Fibroblast of skin of left quadriceps (primary cell): ENCODE results near the gene IFNL2.
"Not testable (repeated sequence)": the region's sequence is repeated elsewhere in the genome, so short reads cannot be mapped to it uniquely, and the experiment has no call there.

ENCODE experiments used
- DNase-seq, 2 experiments: peaks; one replicate each; pipeline ENCODE4 v3.0.0-alpha.2; 2013; ENCODE audit warnings: low read depth in 2 of 2

IFNL2 gene

GRCh38 chr19:39253374-39254149, 14.6 kb upstream of the IFNL2 start:
- DNase-seq = no peak

- DNase-seq = no peak
Measured at GRCh38 chr19:39254531-39255345, 13.5 kb upstream of the IFNL2 start.

- no peak for DNase-seq
Measured at GRCh38 chr19:39257227-39257626, 11.0 kb upstream of the IFNL2 start.

GRCh38 chr19:39261704-39262103, 6.5 kb upstream of the IFNL2 start:
- no peak for DNase-seq

- no peak for DNase-seq
Measured at GRCh38 chr19:39262496-39262895, 5.7 kb upstream of the IFNL2 start.

GRCh38 chr19:39263912-39264305, 4.3 kb upstream of the IFNL2 start:
- DNase-seq = no peak

- DNase-seq = no peak
Measured at GRCh38 chr19:39264306-39265290, 3.6 kb upstream of the IFNL2 start.

- no peak for DNase-seq
Measured at GRCh38 chr19:39265321-39265916, 2.8 kb upstream of the IFNL2 start.

GRCh38 chr19:39268531-39269223, 481 bp downstream of the IFNL2 start:
- not testable (repeated sequence) for DNase-seq

- DNase-seq = not testable (repeated sequence)
Measured at GRCh38 chr19:39269369-39269768, 1.2 kb downstream of the IFNL2 start.

GRCh38 chr19:39270036-39270871, 2.1 kb downstream of the IFNL2 start:
- no peak for DNase-seq

GRCh38 chr19:39273859-39274258, 5.7 kb downstream of the IFNL2 start:
- DNase-seq = not testable (repeated sequence)

- no peak for DNase-seq
Measured at GRCh38 chr19:39275578-39275977, 7.4 kb downstream of the IFNL2 start.

GRCh38 chr19:39276740-39277139, 8.5 kb downstream of the IFNL2 start:
- no peak for DNase-seq

- no peak for DNase-seq
Measured at GRCh38 chr19:39277598-39277997, 9.4 kb downstream of the IFNL2 start.

- no peak for DNase-seq
Measured at GRCh38 chr19:39282021-39282420, 13.8 kb downstream of the IFNL2 start.

- no peak for DNase-seq
Measured at GRCh38 chr19:39284032-39284431, 15.8 kb downstream of the IFNL2 start.

- no peak for DNase-seq
Measured at GRCh38 chr19:39293394-39293793, 25.2 kb downstream of the IFNL2 start.

GRCh38 chr19:39296055-39296645, 28.0 kb downstream of the IFNL2 start, which contains the start of gene IFNL1:
Gene IFNL1 (plus strand): TSS chr19:39296407. CDS start chr19:39296422, 15 bp downstream.
- DNase-seq = no peak
